A673 (cell line): Measurements from ENCODE around the gene PCED1B. TPM values are rescaled to one million over a fixed set of nuclear protein-coding genes. Genes with fewer than 3 reads are reported as not detected.

ENCODE experiments used
- BruUV-seq: library from RNA; stranded (reverse); fragments of 400-500 nt; replicated peaks from 2 replicates; lab custom pipeline; 2021; lab: Mats Ljungman, UMichigan
- CTCF ChIA-PET: fragments of 300-600 bp; sonication (Branson Sonifier 250); formaldehyde crosslinking; loops from one replicate; lab custom pipeline; 2022; ENCODE audit warnings: antibody characterized with exemption; lab: Charles Lee
- POLR2A ChIA-PET: fragments of 300-600 bp; sonication (Branson Sonifier 250); formaldehyde crosslinking; loops from one replicate; lab custom pipeline; 2022; ENCODE audit warnings: antibody characterized with exemption; ENCODE audit not compliant: low non-redundant PET; lab: Charles Lee
- DNase-seq: peaks from one replicate; pipeline ENCODE4 v3.0.0-alpha.2; 2015; ENCODE audit warnings: low spot score
- H3K27ac ChIP-seq: fragments of 200-600 bp; sonication (generic); 2 replicates; pipeline ENCODE4 v1.5.1; 2016; ENCODE audit warnings: mixed run types, low read depth, mild to moderate bottlenecking, mixed read lengths, antibody characterized with exemption, low read length; ENCODE audit not compliant: poor library complexity, severe bottlenecking
- H3K27me3 ChIP-seq: fragments of 200-600 bp; sonication (generic); replicated peaks from 2 replicates; pipeline ENCODE4 v1.6.1; 2017; ENCODE audit warnings: mixed run types, low read depth, mild to moderate bottlenecking, mixed read lengths, antibody characterized with exemption, low read length; ENCODE audit not compliant: insufficient read depth, poor library complexity
- H3K36me3 ChIP-seq: fragments of 200-600 bp; sonication (generic); 2 replicates; pipeline ENCODE4 v1.6.1; 2016; ENCODE audit warnings: mixed run types, mild to moderate bottlenecking, mixed read lengths, antibody characterized with exemption, low read length; ENCODE audit not compliant: insufficient read depth, poor library complexity, severe bottlenecking
- H3K4me1 ChIP-seq: fragments of 200-600 bp; sonication (generic); 2 replicates; pipeline ENCODE4 v1.6.1; 2017; ENCODE audit warnings: mixed run types, mild to moderate bottlenecking, mixed read lengths, antibody characterized with exemption, low read length; ENCODE audit not compliant: insufficient read depth, poor library complexity, severe bottlenecking
- H3K4me3 ChIP-seq: fragments of 200-600 bp; sonication (generic); 2 replicates; pipeline ENCODE4 v1.5.1; 2016; ENCODE audit warnings: low read depth, mixed run types, mild to moderate bottlenecking, mixed read lengths, low read length; ENCODE audit not compliant: poor library complexity, severe bottlenecking
- H3K9me3 ChIP-seq: fragments of 200-600 bp; sonication (generic); 2 replicates; pipeline ENCODE4 v1.6.1; 2016; ENCODE audit warnings: mixed run types, low read depth, mild to moderate bottlenecking, mixed read lengths, antibody characterized with exemption, low read length; ENCODE audit not compliant: poor library complexity, severe bottlenecking
- EZH2 ChIP-seq: fragments of 200-600 bp; sonication (generic); IDR thresholded peaks from 2 replicates; pipeline ENCODE4 v1.6.1; 2017; ENCODE audit warnings: borderline replicate concordance, low read depth, mild to moderate bottlenecking, mixed read lengths, antibody characterized with exemption, low read length; ENCODE audit not compliant: poor library complexity, severe bottlenecking
- intact Hi-C: fragments of 100-400 bp; cut with micrococcal nuclease; formaldehyde crosslinking; loops from one replicate; pipeline ENCODE4 v1.10.0; 2022; ENCODE audit not compliant: unreplicated experiment
- total RNA-seq: library from RNA; stranded (reverse); gene quantifications from 2 replicates; pipeline ENCODE4 v1.2.3, GENCODE V29; 2021
- TF ChIP-seq, protein P1 (sequence below): fragments of 300-800, 200-600 bp; sonication (generic); conservative IDR thresholded peaks from 2 replicates; pipeline ENCODE4 v1.5.1; 2017; ENCODE audit warnings: low read depth, mild to moderate bottlenecking, antibody characterized with exemption, low read length, moderate library complexity, mixed read lengths

The PCED1B gene
- total RNA-seq, 1 experiment from 2014 or later, result 3.1 TPM

DNA sequence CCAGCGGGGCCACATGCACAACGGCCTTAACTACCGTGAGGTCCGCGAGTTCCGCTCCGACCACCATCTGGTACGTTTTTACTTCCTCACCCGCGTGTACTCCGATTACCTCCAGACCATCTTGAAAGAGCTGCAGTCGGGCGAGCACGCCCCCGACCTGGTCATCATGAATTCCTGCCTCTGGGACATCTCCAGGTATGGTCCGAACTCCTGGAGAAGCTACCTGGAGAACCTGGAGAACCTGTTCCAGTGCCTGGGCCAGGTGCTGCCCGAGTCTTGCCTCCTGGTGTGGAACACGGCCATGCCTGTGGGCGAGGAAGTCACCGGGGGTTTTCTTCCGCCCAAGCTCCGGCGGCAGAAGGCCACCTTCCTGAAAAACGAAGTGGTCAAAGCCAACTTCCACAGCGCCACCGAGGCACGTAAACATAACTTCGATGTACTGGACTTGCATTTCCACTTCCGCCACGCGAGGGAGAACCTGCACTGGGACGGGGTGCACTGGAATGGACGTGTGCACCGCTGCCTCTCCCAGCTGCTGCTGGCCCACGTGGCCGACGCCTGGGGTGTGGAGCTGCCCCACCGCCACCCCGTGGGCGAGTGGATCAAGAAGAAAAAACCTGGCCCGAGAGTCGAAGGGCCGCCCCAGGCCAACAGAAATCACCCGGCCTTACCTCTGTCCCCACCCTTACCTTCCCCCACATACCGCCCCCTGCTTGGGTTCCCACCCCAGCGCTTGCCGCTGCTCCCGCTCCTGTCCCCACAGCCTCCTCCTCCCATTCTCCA is 156.0 kb downstream of the PCED1B start:
- Histone ChIP-seq H3K4me1 (no peaks in the 10 kb centered on the region), H3K36me3 (no peaks in the 10 kb centered on the region), H3K27me3 (no peaks in the 10 kb centered on the region), H3K9me3 (no peaks in the 10 kb centered on the region), H3K4me3 (no peak overlapping the region), H3K27ac (no peak overlapping the region)
- no peak for DNase-seq
- POLR2A ChIA-PET, result no interaction called here
- BruUV-seq, result no TSS peak
- CTCF ChIA-PET, result no interaction called here
- intact Hi-C loops, result no loop called here
- TF ChIP-seq EZH2, result no peak
- TF ChIP-seq, protein P1, sequence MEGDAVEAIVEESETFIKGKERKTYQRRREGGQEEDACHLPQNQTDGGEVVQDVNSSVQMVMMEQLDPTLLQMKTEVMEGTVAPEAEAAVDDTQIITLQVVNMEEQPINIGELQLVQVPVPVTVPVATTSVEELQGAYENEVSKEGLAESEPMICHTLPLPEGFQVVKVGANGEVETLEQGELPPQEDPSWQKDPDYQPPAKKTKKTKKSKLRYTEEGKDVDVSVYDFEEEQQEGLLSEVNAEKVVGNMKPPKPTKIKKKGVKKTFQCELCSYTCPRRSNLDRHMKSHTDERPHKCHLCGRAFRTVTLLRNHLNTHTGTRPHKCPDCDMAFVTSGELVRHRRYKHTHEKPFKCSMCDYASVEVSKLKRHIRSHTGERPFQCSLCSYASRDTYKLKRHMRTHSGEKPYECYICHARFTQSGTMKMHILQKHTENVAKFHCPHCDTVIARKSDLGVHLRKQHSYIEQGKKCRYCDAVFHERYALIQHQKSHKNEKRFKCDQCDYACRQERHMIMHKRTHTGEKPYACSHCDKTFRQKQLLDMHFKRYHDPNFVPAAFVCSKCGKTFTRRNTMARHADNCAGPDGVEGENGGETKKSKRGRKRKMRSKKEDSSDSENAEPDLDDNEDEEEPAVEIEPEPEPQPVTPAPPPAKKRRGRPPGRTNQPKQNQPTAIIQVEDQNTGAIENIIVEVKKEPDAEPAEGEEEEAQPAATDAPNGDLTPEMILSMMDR, result no peak

DNA sequence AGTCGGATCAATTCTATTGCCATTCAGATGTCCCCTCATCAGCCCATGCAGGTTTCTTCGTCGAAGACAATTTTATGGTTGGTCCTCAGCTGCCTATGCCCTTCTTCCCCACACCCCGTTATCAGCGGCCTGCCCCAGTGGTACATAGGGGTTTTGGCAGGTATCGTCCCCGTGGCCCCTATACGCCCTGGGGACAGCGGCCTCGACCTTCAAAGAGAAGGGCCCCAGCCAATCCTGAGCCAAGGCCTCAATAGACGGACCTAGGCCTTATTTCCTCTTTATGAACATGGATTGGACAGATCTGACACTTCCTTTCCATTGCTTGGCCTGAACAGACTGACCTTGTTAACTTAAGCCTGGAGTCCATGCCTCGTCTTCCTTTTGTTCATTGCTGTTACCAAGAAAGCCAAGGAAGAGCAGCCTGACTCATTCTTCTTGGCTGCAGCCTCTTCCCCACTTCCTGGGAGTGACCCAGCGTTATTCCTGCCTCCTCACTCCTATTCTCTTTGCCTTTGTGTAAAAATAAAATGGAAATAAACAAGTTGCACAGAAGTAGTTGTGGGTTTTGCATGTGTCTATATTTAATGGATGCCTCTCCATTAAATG is 156.8 kb downstream of the PCED1B start:
- Histone ChIP-seq H3K27ac (no peak overlapping the region), H3K4me1 (no peaks in the 10 kb centered on the region), H3K4me3 (no peak overlapping the region), H3K27me3 (no peaks in the 10 kb centered on the region), H3K9me3 (no peaks in the 10 kb centered on the region), H3K36me3 (no peaks in the 10 kb centered on the region)
- ChIA-PET POLR2A (no interaction called here), CTCF (no interaction called here)
- TF ChIP-seq, protein P1, result no peak
- TF ChIP-seq EZH2, result no peak
- no peak for DNase-seq
- BruUV-seq, result no TSS peak
- intact Hi-C loops, result no loop called here

DNA sequence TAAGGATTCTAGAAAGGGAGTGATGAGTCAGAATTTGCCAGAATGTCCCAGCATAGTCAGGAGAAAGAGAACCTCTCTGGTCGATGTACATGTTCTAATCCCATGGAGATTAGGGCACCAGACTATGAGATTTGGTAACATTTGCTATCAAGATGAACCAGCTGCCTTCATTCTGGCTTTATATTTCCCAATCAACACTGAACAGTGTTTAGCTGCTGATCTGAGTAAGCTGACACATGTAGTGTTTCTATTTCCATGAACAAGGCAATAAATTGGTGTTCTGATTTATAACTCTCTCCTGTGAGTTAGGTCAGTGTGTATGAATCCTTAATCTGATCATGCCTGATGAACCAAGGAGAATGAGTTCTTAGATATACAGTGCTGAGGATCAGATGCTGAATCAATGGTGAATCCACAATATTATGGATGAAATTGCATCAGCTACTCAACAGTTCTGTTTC is 158.4 kb downstream of the PCED1B start:
- no peaks in the 10 kb centered on the region for H3K4me1 ChIP-seq
- no peak overlapping the region for H3K4me3 ChIP-seq
- CTCF ChIA-PET, result no interaction called here
- DNase-seq, result no peak
- no TSS peak for BruUV-seq
- no peak overlapping the region for H3K27ac ChIP-seq
- intact Hi-C loops, result no loop called here
- H3K36me3 ChIP-seq, result no peaks in the 10 kb centered on the region
- no peaks in the 10 kb centered on the region for H3K27me3 ChIP-seq
- H3K9me3 ChIP-seq, result no peaks in the 10 kb centered on the region
- TF ChIP-seq, protein P1, result no peak
- no peak for TF ChIP-seq EZH2
- POLR2A ChIA-PET, result no interaction called here
